Cerebellar nuclear complex (tissue), 1 donor: Measurements from ENCODE around the gene SLC27A6.
"Not testable (repeated sequence)": the region's sequence is repeated elsewhere in the genome, so short reads cannot be mapped to it uniquely, and the experiment has no call there.

Experiments
- DNase-seq, 2 experiments: peaks; one replicate each; lab custom pipeline; 2025; lab: John Stamatoyannopoulos, UW

Gene SLC27A6

DNA sequence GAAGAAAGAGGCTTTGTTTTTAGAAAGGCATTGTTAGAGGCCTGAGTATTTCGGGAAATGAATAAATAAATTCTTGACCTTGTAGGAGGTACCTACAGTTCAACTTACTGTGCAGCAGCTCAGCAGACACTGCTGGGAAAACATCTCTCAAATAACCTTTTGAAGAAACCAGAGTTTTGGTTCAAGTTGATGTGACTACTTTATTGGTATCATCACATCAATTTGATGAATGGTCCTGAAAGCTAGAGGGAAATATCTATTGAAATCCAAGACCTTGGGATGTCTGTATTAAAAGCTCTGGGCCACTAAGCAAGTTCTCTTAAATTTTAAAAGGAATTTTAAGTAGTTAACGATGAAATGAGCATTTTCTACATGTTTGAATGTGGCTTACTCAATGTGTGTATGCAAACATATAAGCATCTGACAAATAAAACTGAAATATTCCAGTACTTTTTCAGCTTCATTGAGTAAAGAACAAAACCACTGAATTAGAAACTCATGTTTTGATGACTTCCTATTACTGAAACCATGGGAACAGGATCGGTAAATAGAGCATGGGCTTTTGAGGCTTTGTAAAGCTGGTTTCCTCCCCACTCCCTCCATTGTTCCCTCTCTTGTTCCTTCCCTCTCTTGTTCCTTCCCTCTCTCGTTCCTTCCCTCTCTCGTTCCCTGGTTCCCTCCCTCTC lies 36.7 kb downstream of the SLC27A6 start:
- DNase-seq, result no peak

DNA sequence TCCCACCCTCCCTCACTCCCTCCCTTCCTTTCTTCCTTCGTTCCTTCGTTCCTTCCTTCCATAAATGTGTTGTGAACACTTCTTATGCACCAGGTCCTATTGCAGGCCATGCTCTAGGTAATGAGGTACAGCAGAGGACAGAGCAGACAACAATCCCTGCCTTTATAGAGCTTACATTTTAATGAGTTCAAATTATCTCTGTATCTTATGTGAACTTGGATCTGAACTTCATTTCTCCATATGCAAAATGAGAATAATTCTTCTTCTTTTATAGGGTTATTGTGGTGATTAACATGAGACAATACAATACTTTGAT lies 37.2 kb downstream of the SLC27A6 start:
- no peak for DNase-seq

DNA sequence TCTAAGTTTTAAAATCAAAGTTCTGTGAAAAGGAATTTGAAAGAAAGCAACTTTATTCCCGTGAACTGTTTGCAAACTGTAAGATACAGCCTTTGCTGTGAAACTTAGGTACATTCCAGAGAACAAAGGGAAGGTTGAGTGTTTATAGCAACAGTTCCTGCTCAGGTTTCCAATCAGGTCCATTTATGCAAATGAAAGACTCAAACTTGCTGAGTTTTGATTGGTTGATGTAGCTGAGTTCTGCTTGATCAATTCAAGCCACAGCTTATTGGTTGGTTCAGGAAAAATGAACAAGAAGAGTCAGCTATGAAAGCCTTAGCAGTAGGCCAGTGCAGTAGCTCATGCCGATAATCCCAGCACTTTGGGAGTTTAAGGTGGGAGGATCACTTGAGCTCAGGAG lies 37.9 kb downstream of the SLC27A6 start:
- DNase-seq, result no peak

DNA sequence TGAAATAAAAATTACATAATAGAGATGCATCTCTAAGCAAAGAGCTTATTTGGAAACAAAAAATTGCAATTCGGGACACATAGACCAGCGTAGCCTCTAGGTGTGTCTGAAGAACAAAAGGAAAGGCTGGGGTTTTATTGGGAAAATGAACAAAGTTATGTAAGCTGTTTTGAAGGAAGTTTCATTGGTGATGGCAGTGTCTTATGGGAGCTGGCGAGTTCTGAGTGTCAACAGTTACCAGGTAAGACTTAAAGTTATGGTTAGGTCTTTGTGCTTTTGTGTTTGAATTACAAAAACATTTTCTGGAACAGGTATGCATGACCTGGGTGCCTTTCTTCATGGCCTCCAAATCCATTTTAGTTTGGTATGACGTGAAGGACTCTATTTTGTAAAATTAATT lies 48.9 kb downstream of the SLC27A6 start:
- no peak for DNase-seq

DNA sequence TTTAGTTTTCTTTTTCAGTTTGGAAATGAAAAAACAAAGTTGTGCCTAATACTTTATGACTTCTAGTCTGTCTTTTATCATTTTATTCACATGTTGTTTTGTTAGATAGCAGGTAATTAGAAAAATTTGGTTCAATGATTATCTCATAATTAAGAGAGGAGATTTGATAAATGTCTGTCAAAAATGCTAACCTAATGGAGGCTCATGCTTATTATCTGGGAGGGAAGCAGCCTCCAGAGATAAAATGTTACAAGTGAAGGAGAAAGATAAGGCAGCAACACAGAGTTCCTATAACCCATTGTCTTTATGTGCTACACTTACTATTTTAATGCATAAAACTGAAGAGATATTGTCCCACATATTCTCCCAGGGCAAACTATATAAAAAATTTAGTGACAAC lies 53.5 kb downstream of the SLC27A6 start:
- no peak for DNase-seq

DNA sequence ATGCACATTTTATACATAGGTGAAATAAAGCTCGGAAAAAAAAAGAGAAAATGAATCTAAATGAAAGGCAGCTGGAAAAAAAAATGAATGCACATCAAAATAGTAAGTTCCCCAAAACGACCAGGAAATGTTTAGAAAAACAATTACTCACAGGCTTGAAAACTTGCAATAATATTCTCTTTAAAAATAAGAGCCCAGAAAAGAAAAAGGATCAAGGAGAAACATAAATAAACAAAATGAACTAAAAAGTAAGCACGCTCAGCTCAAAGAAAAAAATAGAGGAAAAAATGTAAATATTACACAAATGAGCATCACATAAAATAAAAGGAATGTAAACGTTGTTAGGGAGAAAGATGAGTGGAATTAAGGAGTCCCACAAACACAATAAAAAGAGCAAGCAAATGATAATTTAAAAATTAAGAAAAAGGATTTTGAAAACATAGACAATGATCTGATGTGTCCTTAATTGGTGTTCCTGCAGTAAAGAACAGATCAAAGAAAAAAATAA lies 54.2 kb downstream of the SLC27A6 start:
- no peak for DNase-seq

DNA sequence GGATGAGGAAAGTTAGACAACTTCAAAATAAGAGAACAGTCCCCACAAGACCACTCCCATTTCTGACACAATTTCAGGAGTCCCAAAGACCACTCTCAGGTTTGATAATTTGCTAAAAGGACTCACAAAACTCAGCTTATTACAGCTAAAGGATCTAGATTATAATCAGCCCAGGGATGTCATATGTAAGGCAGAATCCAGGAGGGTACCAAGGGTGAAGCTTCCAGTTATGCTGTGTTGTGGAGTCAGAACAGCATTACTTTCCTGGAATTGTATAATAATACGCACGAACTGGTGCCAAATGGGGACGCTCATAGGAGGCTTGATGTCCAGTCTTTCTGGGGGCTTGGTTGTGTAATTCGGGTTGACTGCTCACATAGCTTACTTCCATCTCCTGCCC lies 55.4 kb downstream of the SLC27A6 start:
- no peak for DNase-seq

DNA sequence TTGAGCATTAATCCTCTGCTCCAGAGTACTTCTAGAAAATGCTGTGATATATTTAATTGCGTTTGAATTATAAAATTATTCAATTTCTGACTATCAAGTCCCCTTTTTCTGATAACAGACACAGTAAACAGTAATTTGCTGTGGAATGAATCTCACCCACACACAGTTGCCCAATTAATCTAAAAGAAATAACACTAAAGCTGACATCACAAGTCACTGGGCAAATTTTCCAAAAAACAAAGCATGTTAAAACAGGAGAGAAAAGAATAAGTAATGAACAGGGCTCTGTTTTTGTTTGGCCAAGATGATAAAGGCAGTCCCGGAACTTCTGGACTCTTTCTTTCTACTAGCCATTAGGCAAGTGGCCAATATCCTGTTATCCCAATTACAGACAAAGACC lies 56.5 kb downstream of the SLC27A6 start:
- DNase-seq, result no peak

DNA sequence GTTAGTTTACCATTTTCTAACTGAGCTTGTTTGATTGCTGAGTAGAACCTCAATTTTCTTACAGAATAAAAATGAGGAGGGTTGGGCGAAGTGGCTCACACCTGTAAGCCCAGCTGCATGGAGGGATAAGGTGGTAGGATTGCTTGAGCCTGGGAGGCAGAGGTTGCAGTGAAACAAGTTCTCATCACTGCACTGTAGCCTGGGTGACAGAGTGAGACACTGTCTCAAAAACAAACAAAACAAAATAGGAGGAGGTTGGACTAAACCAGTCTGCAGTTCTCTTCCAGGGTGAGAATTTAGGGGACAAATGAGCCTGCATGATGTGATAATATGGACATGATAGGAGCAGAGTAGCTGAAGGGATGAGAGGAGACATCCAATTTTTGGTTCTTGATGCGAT lies 57.3 kb downstream of the SLC27A6 start:
- DNase-seq, result no peak

DNA sequence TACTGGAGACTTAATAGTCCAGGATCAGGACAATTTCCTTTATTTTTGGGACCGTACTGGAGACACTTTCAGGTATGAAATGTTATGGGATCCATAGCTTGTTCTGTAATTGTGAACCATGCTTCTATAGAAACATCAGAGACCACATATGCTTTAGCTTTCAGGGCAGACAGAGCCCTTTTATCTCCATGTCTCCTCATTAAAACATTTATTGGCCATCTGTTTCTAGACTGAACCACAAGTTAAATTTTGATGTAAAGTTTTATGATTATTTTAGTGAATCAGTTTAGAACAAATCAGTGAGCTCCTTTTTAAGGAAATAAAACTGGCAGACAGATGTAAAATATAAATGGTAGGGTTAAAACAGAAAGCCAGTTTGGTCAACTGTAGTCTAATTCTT lies 62.0 kb downstream of the SLC27A6 start:
- DNase-seq, result no peak

DNA sequence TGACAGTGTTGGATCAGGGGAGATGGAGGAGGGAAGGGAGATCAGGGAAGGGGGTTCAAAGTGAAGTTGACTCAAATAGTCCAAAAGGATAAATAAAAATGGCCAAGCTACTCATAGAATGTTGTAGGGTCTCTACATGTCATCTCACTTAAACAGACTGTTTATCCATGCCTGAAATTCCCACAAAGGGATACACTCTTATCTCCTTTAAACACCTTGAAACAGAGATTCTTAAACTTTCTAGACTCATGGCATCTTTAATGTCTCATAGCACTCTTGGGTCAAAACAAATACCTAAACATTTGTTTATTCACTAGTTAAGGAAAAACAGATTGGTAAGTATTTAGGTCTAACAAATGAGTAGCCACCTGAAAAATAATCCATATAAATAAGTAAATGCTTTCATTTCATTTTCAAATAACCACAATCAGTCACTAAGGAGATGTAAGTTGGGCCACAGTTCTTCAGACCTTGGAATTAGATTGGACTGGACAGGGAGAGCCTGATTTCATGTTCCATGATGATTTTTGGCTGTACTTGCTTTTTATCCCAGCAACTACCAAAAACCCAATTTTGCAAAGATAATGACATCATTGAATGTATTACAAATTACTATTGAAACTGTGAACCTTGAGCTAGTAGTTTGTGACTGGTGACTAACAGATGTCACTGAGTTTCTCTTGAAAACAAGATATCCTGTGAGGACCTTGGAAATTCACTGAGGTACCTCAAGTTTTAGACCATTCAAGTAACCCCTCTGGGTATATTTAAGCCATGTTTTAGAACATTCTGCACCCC lies 66.8 kb downstream of the SLC27A6 start:
- DNase-seq, result no peak

DNA sequence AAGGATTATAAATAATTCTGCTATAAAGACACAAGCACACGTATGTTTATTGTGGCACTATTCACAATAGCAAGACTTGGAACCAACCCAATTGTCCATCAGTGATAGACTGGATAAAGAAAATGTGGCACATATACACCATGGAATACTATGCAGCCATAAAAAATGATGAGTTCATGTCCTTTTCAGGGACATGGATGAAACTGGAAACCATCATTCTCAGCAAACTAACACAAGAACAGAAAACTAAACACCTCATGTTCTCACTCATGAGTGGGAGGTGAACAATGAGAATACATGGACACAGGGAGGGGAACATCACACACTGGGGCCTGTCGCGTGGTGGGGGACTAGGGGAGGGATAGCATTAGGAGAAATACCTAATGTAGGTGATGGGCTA lies 71.0 kb downstream of the SLC27A6 start:
- not testable (repeated sequence) for DNase-seq

DNA sequence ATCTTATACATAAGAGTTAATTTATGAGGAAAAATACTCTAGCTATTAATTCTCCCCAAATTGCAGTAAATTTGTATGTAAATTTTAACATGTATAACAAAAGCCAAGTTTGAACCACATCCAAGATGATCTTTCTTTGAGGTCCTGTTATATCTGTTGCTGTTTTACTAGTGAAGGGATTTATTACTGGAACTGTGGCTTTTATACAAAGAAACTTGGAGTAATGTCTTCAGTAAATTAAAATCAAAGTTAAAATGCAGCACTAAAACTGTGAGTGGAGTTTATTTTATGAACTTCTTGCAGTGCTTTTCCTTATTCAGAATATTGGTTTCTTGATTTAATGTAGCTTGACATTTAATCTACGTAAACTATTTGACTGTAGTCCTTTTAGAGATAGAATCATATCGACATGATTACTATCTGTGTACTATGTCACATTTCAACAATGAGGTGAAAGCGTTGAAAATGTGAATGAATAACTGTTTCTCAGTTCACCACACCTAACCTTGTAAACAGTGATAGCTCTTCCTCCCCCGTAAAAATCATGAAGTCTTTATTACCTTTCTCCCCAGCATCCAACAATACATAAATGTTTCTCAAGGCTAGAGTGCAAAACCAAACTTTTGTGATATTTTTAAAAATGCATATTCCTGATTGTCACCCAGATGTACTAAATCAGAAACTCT lies 76.1 kb downstream of the SLC27A6 start:
- DNase-seq, result no peak

DNA sequence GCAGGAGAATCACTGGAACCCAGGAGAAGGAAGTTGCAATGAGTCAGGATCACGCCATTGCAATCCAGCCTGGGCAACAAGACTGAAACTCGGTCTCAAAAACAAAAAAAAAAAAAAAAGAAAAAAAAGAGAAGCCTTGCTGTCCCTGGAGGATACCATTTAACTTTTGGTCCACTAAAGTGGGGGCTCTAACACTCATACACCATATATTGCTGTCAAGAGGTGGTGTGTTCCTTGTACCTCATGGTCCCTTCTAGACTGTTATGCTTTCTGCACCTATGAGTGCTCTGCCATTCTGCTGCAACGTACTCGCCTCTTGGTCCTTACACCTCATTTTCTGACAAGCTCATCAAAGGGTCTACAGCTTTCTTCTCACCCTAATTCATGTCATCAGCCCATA lies 77.0 kb downstream of the SLC27A6 start:
- no peak for DNase-seq

DNA sequence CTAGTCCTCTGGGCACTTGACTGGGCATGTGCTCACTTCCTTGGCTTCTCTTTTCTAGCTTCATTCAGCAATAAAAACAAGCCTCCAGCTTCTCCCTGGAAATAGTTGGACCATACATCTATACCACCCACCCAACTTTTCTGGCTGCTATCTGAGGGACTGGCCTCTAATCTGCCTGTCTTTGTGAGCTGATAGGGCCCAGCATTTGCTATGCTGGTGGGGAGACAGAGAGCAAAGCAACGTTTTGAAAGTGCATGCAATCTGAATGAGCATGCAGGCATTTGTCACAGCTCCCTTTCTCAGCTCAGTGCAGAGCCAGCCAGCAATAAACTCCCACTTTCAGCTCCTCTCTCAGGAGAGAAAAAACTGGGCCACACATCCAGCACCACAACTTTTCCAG lies 78.6 kb downstream of the SLC27A6 start:
- DNase-seq, result no peak

DNA sequence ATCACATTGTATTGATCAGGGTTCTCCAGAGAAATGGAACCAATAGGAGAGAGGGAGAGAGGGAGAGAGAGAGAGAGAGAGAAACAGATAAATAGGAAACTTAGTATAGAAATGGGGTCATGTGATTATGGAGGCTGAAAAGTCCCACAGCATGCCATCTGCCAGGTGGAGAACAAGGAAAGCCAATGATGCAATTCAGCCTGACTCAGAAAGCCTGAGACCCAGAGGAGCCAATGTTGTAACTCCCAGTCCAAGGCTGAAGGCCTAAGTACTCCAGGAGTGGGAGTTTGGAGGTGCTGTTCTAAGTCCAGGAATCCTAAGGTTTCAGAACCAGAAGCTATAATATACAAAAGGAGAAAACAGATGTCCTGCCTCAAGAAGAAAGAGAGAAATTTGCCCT lies 80.9 kb downstream of the SLC27A6 start:
- no peak for DNase-seq

DNA sequence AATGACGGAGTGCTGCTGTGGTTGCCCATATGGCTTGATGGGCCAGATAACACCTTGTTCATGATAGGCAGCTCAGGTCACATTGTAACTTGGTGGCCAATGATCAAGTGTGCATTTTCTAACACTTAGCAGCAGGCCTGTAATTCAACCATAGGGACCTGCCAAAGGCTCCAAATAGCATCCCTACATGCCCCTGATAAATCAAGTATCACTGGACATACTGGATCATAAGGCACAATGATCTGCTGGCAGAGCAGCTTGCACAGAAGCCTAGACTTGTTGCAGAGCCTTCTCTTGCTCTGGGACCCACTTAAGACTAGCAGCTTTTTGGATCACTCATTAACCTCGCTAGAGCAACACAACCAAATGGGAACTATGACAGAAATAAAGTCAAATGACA lies 83.2 kb downstream of the SLC27A6 start:
- DNase-seq, result no peak

DNA sequence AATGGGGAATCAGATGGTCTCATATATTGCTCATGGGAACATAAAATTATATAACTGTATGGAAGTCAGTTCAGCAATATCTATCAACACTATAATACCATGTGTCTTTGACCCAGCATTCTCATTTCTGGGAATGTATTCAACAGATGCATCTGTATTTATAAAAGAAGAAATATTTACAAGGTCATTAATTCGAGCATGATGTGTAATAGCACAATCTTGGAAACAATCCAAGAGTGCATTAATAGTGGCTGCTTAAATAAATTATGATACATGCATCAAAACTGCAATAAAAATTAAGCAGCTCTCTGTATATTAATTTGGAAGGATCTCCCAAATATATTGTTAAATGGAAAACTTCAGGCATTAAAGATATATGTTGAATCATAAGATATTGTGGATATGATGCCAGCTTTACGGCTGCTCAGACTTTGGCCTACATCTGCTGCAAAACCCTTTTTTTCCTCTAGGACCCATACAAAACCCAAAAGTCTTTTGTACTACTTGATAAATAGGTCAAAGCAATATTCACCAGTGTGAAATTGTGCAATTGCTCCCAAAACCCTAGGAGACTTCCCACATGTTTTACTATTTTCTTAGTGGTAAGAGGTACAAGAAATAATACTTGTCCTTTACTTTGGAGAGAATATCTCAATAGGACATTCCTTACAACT lies 84.0 kb downstream of the SLC27A6 start:
- DNase-seq, result no peak

DNA sequence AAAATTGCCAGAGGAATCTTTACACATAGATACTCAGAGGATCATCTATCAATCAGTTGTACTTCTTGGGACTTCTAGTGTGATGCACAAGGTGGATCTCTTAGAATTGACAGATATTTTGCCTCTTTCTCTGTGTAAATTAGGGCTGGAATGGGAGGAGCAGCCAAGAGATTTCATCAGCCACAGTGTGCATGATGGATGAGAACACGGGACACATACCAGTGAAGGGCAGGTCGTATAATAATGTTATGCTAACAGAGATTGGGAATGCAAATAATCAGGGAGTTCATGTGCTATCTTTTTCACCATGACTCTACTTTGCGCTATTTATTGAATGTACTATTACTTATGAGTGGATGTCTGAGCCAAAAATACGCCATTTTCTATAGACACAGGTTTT lies 86.0 kb downstream of the SLC27A6 start:
- no peak for DNase-seq

DNA sequence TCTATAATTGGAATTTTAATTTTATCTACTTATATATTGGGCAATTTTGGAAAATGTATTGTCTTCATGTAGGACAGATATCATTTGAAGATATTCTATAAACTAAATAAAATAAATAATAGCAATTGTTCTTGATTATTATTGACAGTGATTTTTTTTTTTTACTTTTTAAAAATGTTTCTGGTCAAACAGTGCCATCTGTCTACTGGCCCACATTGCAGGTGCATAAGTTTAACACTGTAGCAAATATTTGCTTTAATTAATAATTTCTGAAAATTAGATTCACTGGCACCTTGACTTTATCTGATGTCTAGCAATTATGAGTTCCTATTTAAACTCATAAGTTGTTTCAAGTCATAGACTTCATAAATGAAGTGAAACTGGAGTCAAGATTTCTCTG lies 88.2 kb downstream of the SLC27A6 start:
- DNase-seq, result no peak

DNA sequence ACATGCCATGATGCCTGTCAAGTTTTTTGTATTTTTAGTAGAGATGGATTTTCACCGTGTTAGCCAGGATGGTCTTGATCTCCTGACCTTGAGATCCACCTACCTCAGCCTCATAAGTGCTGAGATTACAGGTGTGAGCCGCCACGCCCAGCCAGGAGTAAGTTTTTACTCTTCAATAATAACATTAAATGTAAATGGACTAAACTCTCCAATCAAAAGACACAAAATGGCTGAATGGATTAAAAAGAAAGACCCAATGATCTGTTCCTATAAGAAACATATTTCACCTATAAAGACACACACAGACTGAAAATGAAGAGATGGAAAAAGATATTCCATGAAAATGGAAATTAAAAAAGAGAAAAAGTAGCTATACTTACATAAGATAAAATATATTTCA lies 92.0 kb downstream of the SLC27A6 start:
- DNase-seq, result no peak

DNA sequence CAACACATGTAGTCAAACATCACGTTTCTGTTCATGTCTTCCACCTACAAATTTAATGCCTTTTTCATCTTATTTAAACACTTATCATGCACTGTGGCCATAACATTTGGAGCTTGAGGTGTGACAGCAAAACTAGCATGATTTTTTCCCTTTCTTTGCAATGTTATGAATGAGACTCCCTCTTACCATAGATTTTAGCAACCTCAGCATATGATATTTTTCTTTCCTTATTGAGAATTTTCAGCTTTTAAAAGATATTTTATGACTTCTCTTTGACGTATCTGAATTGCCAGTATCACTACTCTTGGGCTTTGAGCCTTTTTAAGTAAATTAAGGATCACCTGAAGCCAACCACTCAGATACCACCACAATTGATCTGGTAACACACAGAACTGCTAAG lies 96.6 kb downstream of the SLC27A6 start:
- DNase-seq, result no peak
